PC-9 (cell line): ENCODE results near the gene UBE2M. TPM values are rescaled to one million over a fixed set of nuclear protein-coding genes. Genes with fewer than 3 reads are reported as not detected.

ENCODE experiments used
- BruUV-seq: library from RNA; stranded (reverse); fragments of 400-500 nt; replicated peaks from 2 replicates; lab custom pipeline; 2021; lab: Mats Ljungman, UMichigan
- CTCF ChIA-PET: fragments of 300-600 bp; sonication (Branson Sonifier 250); formaldehyde crosslinking; loops from one replicate; lab custom pipeline; 2022; ENCODE audit warnings: antibody characterized with exemption; lab: Charles Lee
- POLR2A ChIA-PET: fragments of 300-600 bp; sonication (Branson Sonifier 250); formaldehyde crosslinking; loops from one replicate; lab custom pipeline; 2022; ENCODE audit warnings: antibody characterized with exemption; ENCODE audit not compliant: unreplicated experiment; lab: Charles Lee
- DNase-seq, 2 experiments: peaks; one replicate each; pipeline versions ENCODE4 v3.0.0 to v3.0.0-alpha.2; 2015 to 2022; ENCODE audit warnings: mixed read lengths in 1 of 2
- H2AFZ ChIP-seq: fragments of 200-600 bp; sonication (generic); 2 replicates; pipeline ENCODE4 v1.8.1; 2017; ENCODE audit warnings: antibody characterized with exemption
- H3F3A ChIP-seq: fragments of 200-600 bp; sonication (generic); 2 replicates; pipeline ENCODE4 v1.8.1; 2017; ENCODE audit warnings: antibody characterized with exemption, mild to moderate bottlenecking, low read depth; ENCODE audit not compliant: insufficient read depth
- H3K27ac ChIP-seq: fragments of 200-600 bp; sonication (generic); 2 replicates; pipeline ENCODE4 v1.6.1; 2016; ENCODE audit warnings: mixed run types
- H3K27me3 ChIP-seq: fragments of 200-600 bp; sonication (generic); 2 replicates; pipeline ENCODE4 v1.6.1; 2016; ENCODE audit warnings: low read depth, mixed run types; ENCODE audit not compliant: insufficient read depth
- H3K36me3 ChIP-seq: fragments of 200-600 bp; sonication (generic); 2 replicates; pipeline ENCODE4 v1.6.1; 2016; ENCODE audit warnings: low read depth, mixed run types
- H3K4me1 ChIP-seq: fragments of 200-600 bp; sonication (generic); replicated peaks from 2 replicates; pipeline ENCODE4 v1.6.1; 2016; ENCODE audit warnings: mixed run types; ENCODE audit not compliant: insufficient read depth
- H3K4me2 ChIP-seq: fragments of 200-600 bp; sonication (generic); 2 replicates; pipeline ENCODE4 v1.6.1; 2017; ENCODE audit warnings: mixed run types
- H3K4me3 ChIP-seq: fragments of 200-600 bp; sonication (generic); 2 replicates; pipeline ENCODE4 v1.6.1; 2016; ENCODE audit warnings: mixed run types
- H3K79me2 ChIP-seq: fragments of 200-600 bp; sonication (generic); 2 replicates; pipeline ENCODE4 v1.6.1; 2017; ENCODE audit warnings: low read depth, mixed run types
- H3K9me2 ChIP-seq: fragments of 200-600 bp; sonication (generic); 2 replicates; pipeline ENCODE4 v1.8.1; 2017; ENCODE audit warnings: mild to moderate bottlenecking; ENCODE audit not compliant: insufficient read depth
- H3K9me3 ChIP-seq: fragments of 200-600 bp; sonication (generic); 2 replicates; pipeline ENCODE4 v1.8.1; 2016; ENCODE audit warnings: low read depth; ENCODE audit not compliant: insufficient read depth
- H4K20me1 ChIP-seq: fragments of 200-600 bp; sonication (generic); 2 replicates; pipeline ENCODE4 v1.8.1; 2017; ENCODE audit not compliant: insufficient read depth
- CTCF ChIP-seq: fragments of 200-600 bp; sonication (generic); conservative IDR thresholded peaks from 2 replicates; pipeline ENCODE4 v1.6.1; 2017; ENCODE audit warnings: mixed run types, antibody characterized with exemption, mild to moderate bottlenecking, moderate library complexity
- EZH2 ChIP-seq: fragments of 200-600 bp; sonication (generic); IDR thresholded peaks from 2 replicates; pipeline ENCODE4 v1.8.0; 2017; ENCODE audit warnings: antibody characterized with exemption, low read depth
- intact Hi-C: fragments of 100-400 bp; cut with micrococcal nuclease; formaldehyde crosslinking; loops from one replicate; pipeline ENCODE4 v1.10.0; 2022; ENCODE audit not compliant: unreplicated experiment
- total RNA-seq: library from RNA; stranded (reverse); gene quantifications from 2 replicates; pipeline ENCODE4 v1.2.3, GENCODE V29; 2021

The UBE2M gene
- total RNA-seq, 1 experiment from 2014 or later: not detected

- intact Hi-C loops: no loop called here
- Histone ChIP-seq H3F3A (no peaks in the 10 kb centered on the region), H3K27ac (no peak overlapping the region), H3K27me3 (no peaks in the 10 kb centered on the region), H3K36me3 (no peaks in the 10 kb centered on the region), H3K4me3 (no peak overlapping the region), H3K4me1 (no peaks in the 10 kb centered on the region), H3K9me2 (no peaks in the 10 kb centered on the region), H3K9me3 (no peaks in the 10 kb centered on the region), H4K20me1 (no peaks in the 10 kb centered on the region), H3K79me2 (no peaks in the 10 kb centered on the region), H3K4me2 (no peak overlapping the region), H2AFZ (no peak overlapping the region)
- DNase-seq: no peak
- no peak for TF ChIP-seq CTCF
- TF ChIP-seq EZH2: no peak
- CTCF ChIA-PET: no interaction called here
- POLR2A ChIA-PET: no interaction called here
- BruUV-seq: no TSS peak
Measured at GRCh38 chr19:58569943-58570670, 11.7 kb upstream of the UBE2M start.

GRCh38 chr19:58569191-58569942 is 11.0 kb upstream of the UBE2M start:
- no TSS peak for BruUV-seq
- Histone ChIP-seq H3K27me3 (no peaks in the 10 kb centered on the region), H3F3A (no peaks in the 10 kb centered on the region), H3K36me3 (no peaks in the 10 kb centered on the region), H3K9me2 (no peaks in the 10 kb centered on the region), H3K4me1 (no peaks in the 10 kb centered on the region), H3K4me3 (no peak overlapping the region), H3K4me2 (no peak overlapping the region), H3K79me2 (no peaks in the 10 kb centered on the region), H4K20me1 (no peaks in the 10 kb centered on the region), H3K27ac (no peak overlapping the region), H3K9me3 (no peaks in the 10 kb centered on the region), H2AFZ (no peak overlapping the region)
- ChIA-PET POLR2A (no interaction called here), CTCF (no interaction called here)
- TF ChIP-seq EZH2 (no peak), CTCF (no peak)
- intact Hi-C loops: no loop called here
- DNase-seq: no peak

GRCh38 chr19:58568453-58569130 is 10.2 kb upstream of the UBE2M start:
- CTCF ChIA-PET: no interaction called here
- Histone ChIP-seq H3K27me3 (no peaks in the 10 kb centered on the region), H3K4me2 (no peak overlapping the region), H2AFZ (no peak overlapping the region), H3F3A (no peaks in the 10 kb centered on the region), H3K4me3 (no peak overlapping the region), H3K4me1 (no peaks in the 10 kb centered on the region), H4K20me1 (no peaks in the 10 kb centered on the region), H3K79me2 (no peaks in the 10 kb centered on the region), H3K36me3 (no peaks in the 10 kb centered on the region), H3K9me3 (no peaks in the 10 kb centered on the region), H3K9me2 (no peaks in the 10 kb centered on the region), H3K27ac (no peak overlapping the region)
- DNase-seq: no peak
- no peak for TF ChIP-seq CTCF
- TF ChIP-seq EZH2: no peak
- no TSS peak for BruUV-seq
- POLR2A ChIA-PET: no interaction called here
- intact Hi-C loops: no loop called here
